Pancreas (tissue), 10 donors: Measurements from ENCODE around the gene MXRA5. TPM values are rescaled to one million over a fixed set of nuclear protein-coding genes. Genes with fewer than 3 reads are reported as not detected.

Source experiments
- ATAC-seq, 4 donors: fragments of 200-7000 bp; cut with Tn5 transposase; one replicate each; pipeline versions ENCODE4 v1.8.0 to v1.9.1; 2020; ENCODE audit warnings: mild to moderate bottlenecking in 4 of 4, moderate library complexity in 4 of 4
- DNase-seq, 6 donors: peaks; one replicate each; pipeline ENCODE4 v3.0.0-alpha.2; 2020
- FAIRE-seq: peaks from 2 replicates; lab custom pipeline; 2012; peaks lifted over from hg19 to GRCh38; lab: Jason Lieb, UNC
- H3K27ac ChIP-seq, 4 donors: fragments of 200-600 bp; sonication (generic); 1 replicate in 3 of 4; 2 replicates in 1 of 4; pipeline versions ENCODE4 v1.5.0 to v1.8.0; 2020
- H3K27me3 ChIP-seq, 4 donors: fragments of 200-600 bp; one replicate each; pipeline ENCODE4 v1.8.0; 2021
- H3K36me3 ChIP-seq, 3 donors: fragments of 200-600 bp; sonication (generic) in 1 of 3; one replicate each; pipeline versions ENCODE4 v1.5.0 to v1.8.0; 2020 to 2021
- H3K4me1 ChIP-seq, 3 donors: fragments of 200-600 bp; one replicate each; pipeline ENCODE4 v1.8.0; 2021
- H3K4me3 ChIP-seq, 4 donors: fragments of 200-600 bp; sonication (generic) in 2 of 4; one replicate each; pipeline versions ENCODE4 v1.5.0 to v1.8.0; 2020 to 2021
- H3K9me3 ChIP-seq, 4 donors: fragments of 200-600 bp; one replicate each; pipeline ENCODE4 v1.8.0; 2021
- WGBS, 2 donors: extraction: QIAGEN DNeasy Blood & Tissue Kit; methylation state at CpG; one replicate each; pipeline ENCODE4 v1.1.7; 2013; 5-methylcytosine and 5-hydroxymethylcytosine counted together
- intact Hi-C, 3 donors: fragments of 100-400 bp; cut with DNase I; formaldehyde crosslinking; loops; one replicate each; pipeline versions ENCODE4 v1.11.1 to v1.14.2; 2022
- polyA plus RNA-seq, 2 donors: library from polyadenylated mRNA; stranded (reverse); fragments of 200-250 nt; gene quantifications; one replicate each; pipeline ENCODE4 v1.2.3, GENCODE V29; 2013
- total RNA-seq, 6 donors: library from RNA; stranded (reverse); fragmentation: NEBNext Ultra II Directional in 4 of 6; extraction: Animal tissue kit (Norgen Biotek cat#: 25700) in 4 of 6; gene quantifications; one replicate each; pipeline versions ENCODE4 v1.2.1 to v1.2.4, GENCODE V29; 2021 to 2023
- TF ChIP-seq, protein P1 (sequence below), 4 donors: fragments of 200-600 bp; sonication (generic) in 3 of 4; IDR thresholded peaks; one replicate each; pipeline versions ENCODE4 v1.5.0 to v1.8.0; 2021; ENCODE audit warnings: antibody characterized with exemption in 4 of 4
- donor health status: healthy with polysubstance abuse.
- donor health status: DM: no; HTN: no; CAD: no; lungs with moderate emphysema.
- donor health status: DM: no; HTN: no; CAD: no.
- donor health status: control.
- donor health status: control.
- donor health status: Bipolar disorder and iron deficiency.
- donor health status: DM: yes; HTN: yes; CAD: no.
- donor health status: DM: no; HTN: no; CAD: no.
- donor health status: DM: no; HTN: no; CAD: no.
- donor health status: DM: yes; HTN: yes; CAD: no.

Gene MXRA5, protein sequence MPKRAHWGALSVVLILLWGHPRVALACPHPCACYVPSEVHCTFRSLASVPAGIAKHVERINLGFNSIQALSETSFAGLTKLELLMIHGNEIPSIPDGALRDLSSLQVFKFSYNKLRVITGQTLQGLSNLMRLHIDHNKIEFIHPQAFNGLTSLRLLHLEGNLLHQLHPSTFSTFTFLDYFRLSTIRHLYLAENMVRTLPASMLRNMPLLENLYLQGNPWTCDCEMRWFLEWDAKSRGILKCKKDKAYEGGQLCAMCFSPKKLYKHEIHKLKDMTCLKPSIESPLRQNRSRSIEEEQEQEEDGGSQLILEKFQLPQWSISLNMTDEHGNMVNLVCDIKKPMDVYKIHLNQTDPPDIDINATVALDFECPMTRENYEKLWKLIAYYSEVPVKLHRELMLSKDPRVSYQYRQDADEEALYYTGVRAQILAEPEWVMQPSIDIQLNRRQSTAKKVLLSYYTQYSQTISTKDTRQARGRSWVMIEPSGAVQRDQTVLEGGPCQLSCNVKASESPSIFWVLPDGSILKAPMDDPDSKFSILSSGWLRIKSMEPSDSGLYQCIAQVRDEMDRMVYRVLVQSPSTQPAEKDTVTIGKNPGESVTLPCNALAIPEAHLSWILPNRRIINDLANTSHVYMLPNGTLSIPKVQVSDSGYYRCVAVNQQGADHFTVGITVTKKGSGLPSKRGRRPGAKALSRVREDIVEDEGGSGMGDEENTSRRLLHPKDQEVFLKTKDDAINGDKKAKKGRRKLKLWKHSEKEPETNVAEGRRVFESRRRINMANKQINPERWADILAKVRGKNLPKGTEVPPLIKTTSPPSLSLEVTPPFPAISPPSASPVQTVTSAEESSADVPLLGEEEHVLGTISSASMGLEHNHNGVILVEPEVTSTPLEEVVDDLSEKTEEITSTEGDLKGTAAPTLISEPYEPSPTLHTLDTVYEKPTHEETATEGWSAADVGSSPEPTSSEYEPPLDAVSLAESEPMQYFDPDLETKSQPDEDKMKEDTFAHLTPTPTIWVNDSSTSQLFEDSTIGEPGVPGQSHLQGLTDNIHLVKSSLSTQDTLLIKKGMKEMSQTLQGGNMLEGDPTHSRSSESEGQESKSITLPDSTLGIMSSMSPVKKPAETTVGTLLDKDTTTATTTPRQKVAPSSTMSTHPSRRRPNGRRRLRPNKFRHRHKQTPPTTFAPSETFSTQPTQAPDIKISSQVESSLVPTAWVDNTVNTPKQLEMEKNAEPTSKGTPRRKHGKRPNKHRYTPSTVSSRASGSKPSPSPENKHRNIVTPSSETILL (N-terminal part only)
- total RNA-seq (10 to 100 TPM in 3 of 6 donors, 1 to 10 TPM in 3; 3.0 to 34.5 (median 7.7) TPM), polyA plus RNA-seq (1 to 10 TPM in 1 of 2 donors, under 1 TPM in 1; 0.59 to 1.3 TPM)

DNA sequence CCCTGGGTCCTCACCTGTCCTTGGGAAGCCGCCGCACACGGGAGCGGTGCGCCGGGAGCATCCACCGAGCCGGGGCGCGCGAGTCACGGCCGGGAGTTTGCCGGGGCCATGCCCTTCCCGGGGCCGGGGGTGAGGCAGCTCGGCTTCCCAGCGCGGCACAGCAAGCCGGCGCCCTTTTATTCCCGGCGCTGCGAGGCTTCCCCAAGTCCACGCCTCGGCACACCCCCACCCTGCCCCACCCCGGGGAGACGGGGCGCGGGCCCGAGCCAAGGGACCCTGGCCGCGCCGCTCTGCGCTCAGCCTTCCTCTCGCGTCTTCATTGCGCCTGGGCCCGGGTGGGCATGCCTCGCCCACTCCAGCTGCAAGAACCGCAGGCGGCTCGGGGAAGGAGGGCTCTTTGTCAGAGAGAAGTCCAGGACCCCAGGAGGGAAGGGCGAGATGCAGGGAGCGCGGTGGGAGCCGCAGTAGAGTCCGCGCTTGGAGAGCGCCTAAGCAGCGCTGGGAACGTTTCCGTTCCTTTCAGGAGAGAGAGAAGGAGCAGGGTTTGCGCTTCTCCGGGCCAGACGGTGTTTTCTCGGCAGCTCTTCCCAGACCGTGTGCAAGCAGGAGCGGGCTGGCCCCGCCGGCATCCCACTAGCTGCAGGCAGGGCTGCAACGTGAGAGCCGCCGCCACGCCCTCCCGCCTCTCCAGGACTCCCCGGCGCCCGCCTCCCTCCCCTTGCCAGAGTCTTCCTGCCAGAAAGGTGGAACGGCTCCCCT, at the start of gene MXRA5:
Gene MXRA5 (minus strand): TSS at position 152 of the 759 bp plus-strand sequence. CDS start 2,819 bp downstream, outside the sequence.
- no peaks in the 10 kb centered on the region for H3K4me1 ChIP-seq
- ATAC-seq: peak; percentile 41 to 56 (median 51)
- no peaks in the 10 kb centered on the region for H3K36me3 ChIP-seq
- intact Hi-C loops: no loop called here
- H3K27me3 ChIP-seq: peaks cover 0 to 3% (median 0%) of the 10 kb centered on the region in 4 donors
- TF ChIP-seq, protein P1, sequence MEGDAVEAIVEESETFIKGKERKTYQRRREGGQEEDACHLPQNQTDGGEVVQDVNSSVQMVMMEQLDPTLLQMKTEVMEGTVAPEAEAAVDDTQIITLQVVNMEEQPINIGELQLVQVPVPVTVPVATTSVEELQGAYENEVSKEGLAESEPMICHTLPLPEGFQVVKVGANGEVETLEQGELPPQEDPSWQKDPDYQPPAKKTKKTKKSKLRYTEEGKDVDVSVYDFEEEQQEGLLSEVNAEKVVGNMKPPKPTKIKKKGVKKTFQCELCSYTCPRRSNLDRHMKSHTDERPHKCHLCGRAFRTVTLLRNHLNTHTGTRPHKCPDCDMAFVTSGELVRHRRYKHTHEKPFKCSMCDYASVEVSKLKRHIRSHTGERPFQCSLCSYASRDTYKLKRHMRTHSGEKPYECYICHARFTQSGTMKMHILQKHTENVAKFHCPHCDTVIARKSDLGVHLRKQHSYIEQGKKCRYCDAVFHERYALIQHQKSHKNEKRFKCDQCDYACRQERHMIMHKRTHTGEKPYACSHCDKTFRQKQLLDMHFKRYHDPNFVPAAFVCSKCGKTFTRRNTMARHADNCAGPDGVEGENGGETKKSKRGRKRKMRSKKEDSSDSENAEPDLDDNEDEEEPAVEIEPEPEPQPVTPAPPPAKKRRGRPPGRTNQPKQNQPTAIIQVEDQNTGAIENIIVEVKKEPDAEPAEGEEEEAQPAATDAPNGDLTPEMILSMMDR (IDR thresholded peaks at IDR 0.05): no peak
- FAIRE-seq: no peak
- 0 to 1% methylated on average over 62 to 70 of the region's 70 CpGs for WGBS, 2 donors
- peak within 1 kb of the TSS; percentile 62 to 75 (median 68) for H3K27ac ChIP-seq
- peak; percentile 13 to 76 (median 51) for DNase-seq
- H3K9me3 ChIP-seq: no peaks in the 10 kb centered on the region
- H3K4me3 ChIP-seq: peak within 1 kb of the TSS; percentile 15 to 51 (median 26)

DNA sequence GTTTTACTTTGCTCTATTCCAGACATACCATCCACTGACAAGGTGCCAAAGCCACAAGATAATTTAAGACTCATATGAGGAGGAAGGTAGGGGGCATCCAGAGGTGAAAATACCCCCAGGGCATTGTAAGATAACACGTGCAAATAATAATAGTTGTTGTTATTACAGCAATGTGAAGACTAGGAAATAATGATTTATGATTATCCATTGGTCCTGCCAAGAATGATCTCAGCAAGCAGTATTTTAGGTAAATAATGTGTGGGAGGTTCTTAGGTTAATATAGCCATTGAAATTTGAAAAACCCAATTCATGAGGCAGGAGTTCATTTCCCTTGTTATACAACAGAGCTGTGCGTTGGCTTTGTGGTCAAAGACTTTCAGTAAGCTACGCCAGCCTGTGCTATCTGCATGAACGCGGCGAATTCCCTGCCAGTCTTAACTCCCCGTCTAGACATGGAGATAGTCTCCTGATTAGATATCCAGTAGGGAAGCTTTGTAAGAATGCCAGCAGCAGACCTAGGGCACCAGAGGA, 47.2 kb upstream of the MXRA5 start:
- H3K36me3 ChIP-seq: no peaks in the 10 kb centered on the region
- peaks cover 0 to 6% (median 0%) of the 10 kb centered on the region in 3 donors for H3K4me1 ChIP-seq
- no peaks in the 10 kb centered on the region for H3K9me3 ChIP-seq
- DNase-seq: no peak
- TF ChIP-seq, protein P1 (IDR thresholded peaks at IDR 0.05): no peak
- no peak overlapping the region for H3K4me3 ChIP-seq
- FAIRE-seq: no peak
- H3K27ac ChIP-seq: no peak overlapping the region
- intact Hi-C loops: no loop called here
- ATAC-seq: peak in 3 of 4 donors; percentile 17 to 80 (median 50)
- H3K27me3 ChIP-seq: no peaks in the 10 kb centered on the region
- 31 to 52% methylated on average over 7 of the region's 7 CpGs for WGBS, 2 donors

DNA sequence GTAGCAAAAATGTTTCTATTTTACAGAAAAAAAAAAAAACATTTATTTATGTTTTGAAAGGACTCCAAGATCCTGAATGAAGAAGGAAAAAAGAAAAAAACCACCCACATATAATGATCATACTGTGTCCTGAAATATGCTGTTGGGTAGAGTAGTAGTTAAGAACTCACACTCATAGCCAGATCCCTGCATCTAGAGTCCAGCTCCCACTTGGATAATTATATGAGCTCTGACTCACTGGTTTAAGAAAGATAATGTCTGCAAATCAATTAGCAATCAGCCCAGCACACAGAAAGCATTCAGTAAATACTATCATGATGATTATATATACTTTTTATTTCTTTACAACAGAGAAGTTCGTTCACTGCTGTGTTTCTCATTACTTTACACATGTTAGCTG, 46.7 kb upstream of the MXRA5 start:
- intact Hi-C loops: no loop called here
- DNase-seq: no peak
- TF ChIP-seq, protein P1 (IDR thresholded peaks at IDR 0.05): no peak
- Histone ChIP-seq H3K27me3 (no peaks in the 10 kb centered on the region), H3K4me3 (no peak overlapping the region), H3K9me3 (no peaks in the 10 kb centered on the region), H3K27ac (no peak overlapping the region), H3K36me3 (no peaks in the 10 kb centered on the region), H3K4me1 (peaks cover 0 to 6% (median 0%) of the 10 kb centered on the region in 3 donors)
- ATAC-seq: peak in 2 of 4 donors; percentile 30 to 51
- FAIRE-seq: peak; percentile 81
- 27 to 48% methylated on average over 1 of the region's 1 CpG for WGBS, 2 donors

DNA sequence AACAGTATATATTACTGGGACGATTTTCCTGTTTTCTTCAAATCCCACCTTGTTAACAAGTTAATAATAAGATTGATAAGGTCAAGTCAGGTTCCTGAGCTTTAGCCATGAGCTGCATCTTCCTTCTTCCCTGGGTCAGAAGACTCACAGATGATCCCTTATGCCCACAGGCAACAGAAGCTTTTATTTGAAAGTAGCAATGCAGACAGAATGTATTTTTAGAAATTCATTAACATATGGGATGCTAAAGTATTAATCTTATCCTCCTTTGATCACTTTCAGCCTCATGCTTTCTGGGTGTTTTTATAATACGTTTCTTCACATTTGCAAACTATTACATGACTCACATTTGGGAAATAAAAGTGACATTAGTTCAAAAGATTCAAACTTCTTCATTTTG, 42.0 kb upstream of the MXRA5 start:
- intact Hi-C loops: no loop called here
- TF ChIP-seq, protein P1 (IDR thresholded peaks at IDR 0.05): no peak
- ATAC-seq (no peak), DNase-seq (no peak), FAIRE-seq (no peak)
- Histone ChIP-seq H3K9me3 (no peaks in the 10 kb centered on the region), H3K27ac (no peak overlapping the region), H3K36me3 (no peaks in the 10 kb centered on the region), H3K4me1 (peaks cover 0 to under 1% (median 0%) of the 10 kb centered on the region in 3 donors), H3K4me3 (no peak overlapping the region), H3K27me3 (no peaks in the 10 kb centered on the region)
- 32 to 47% methylated on average over 2 of the region's 2 CpGs for WGBS, 2 donors
